Vagina (tissue), 2 donors: ENCODE data around the gene FHIT. TPM values are rescaled to one million over a fixed set of nuclear protein-coding genes. Genes with fewer than 3 reads are reported as not detected.

Experiments
- DNase-seq, 2 donors: peaks; one replicate each; pipeline ENCODE4 v3.0.0-alpha.2; 2017; ENCODE audit errors: extremely low spot score in 2 of 2
- H3K27ac ChIP-seq: fragments of 200-600 bp; sonication (generic); one replicate; pipeline ENCODE4 v1.5.1; 2019
- H3K27me3 ChIP-seq: fragments of 200-600 bp; sonication (generic); one replicate; pipeline ENCODE4 v1.5.1; 2019
- H3K36me3 ChIP-seq, 2 donors: fragments of 200-600 bp; sonication (generic); one replicate each; pipeline ENCODE4 v1.5.1; 2017 to 2019
- H3K4me1 ChIP-seq: fragments of 200-600 bp; sonication (generic); one replicate; pipeline ENCODE4 v1.5.1; 2019
- H3K4me3 ChIP-seq, 2 donors: fragments of 200-600 bp; sonication (generic); 1 replicate in 1 of 2; 2 replicates in 1 of 2; pipeline ENCODE4 v1.5.1; 2016 to 2019
- H3K9me3 ChIP-seq: fragments of 200-600 bp; sonication (generic); one replicate; pipeline ENCODE4 v1.5.1; 2019
- CTCF ChIP-seq, 3 experiments: fragments of 450-650 bp in 2 of 3; fragments of 200-600 bp in 1 of 3; sonication (generic) in 1 of 3; IDR thresholded peaks; one replicate each; pipeline ENCODE4 v1.5.1; 2017 to 2019; ENCODE audit warnings: antibody characterized with exemption in 3 of 3, mild to moderate bottlenecking in 2 of 3, moderate library complexity in 2 of 3
- POLR2A ChIP-seq, 2 donors: fragments of 450-650 bp; IDR thresholded peaks; one replicate each; pipeline ENCODE4 v1.6.1; 2017; ENCODE audit warnings: antibody characterized with exemption in 2 of 2, mild to moderate bottlenecking in 2 of 2, moderate library complexity in 2 of 2
- POLR2AphosphoS5 ChIP-seq, 2 donors: sonication (generic); formaldehyde crosslinking; IDR thresholded peaks; one replicate each; pipeline ENCODE4 v1.9.0; 2017; ENCODE audit warnings: antibody characterized with exemption in 2 of 2, mild to moderate bottlenecking in 2 of 2, low read depth in 1 of 2; ENCODE audit not compliant: insufficient read depth in 1 of 2
- intact Hi-C: fragments of 100-400 bp; cut with DNase I; formaldehyde crosslinking; loops from one replicate; pipeline ENCODE4 v1.15.1; 2023
- total RNA-seq: library from RNA; depleted of rRNA; stranded (reverse); fragments of >200 nt; gene quantifications from one replicate; pipeline ENCODE4 v1.2.3, GENCODE V29; 2016

FHIT gene
- total RNA-seq, 1 donor from 2014 or later: 7.9 TPM

DNA sequence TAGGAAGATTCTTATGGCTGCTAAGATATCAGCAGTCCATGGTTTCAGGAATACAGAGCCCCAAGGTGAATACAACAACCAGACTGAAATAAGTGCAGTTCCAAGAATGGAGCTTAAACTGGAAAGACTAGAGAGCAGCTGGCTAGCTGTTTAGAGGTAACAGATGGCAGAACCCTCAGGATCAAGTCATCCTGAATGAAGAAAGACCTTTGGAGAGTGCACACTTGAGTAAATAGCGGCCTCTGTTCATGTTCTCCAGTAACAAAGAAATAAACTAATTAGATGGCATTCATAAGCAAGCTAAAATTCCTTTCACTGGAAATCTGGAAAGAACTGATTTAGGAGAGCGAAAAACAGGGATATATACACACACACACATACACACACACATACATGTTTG lies 968.4 kb downstream of the FHIT start:
- H3K36me3 ChIP-seq: no peaks in the 10 kb centered on the region
- no peaks in the 10 kb centered on the region for H3K4me1 ChIP-seq
- H3K27ac ChIP-seq: no peak overlapping the region
- DNase-seq: no peak
- H3K9me3 ChIP-seq: no peaks in the 10 kb centered on the region
- intact Hi-C loops: no loop called here
- no peaks in the 10 kb centered on the region for H3K27me3 ChIP-seq
- TF ChIP-seq POLR2AphosphoS5 (IDR thresholded peaks at IDR 0.05; ENCODE audit: insufficient read depth in 1 of 2, low read depth in 1 of 2) (no peak), CTCF (IDR thresholded peaks at IDR 0.05) (no peak), POLR2A (IDR thresholded peaks at IDR 0.05) (no peak)
- no peak overlapping the region for H3K4me3 ChIP-seq

GRCh38 chr3:60281970-60282369 lies 969.3 kb downstream of the FHIT start:
- Histone ChIP-seq H3K27ac (no peak overlapping the region), H3K9me3 (no peaks in the 10 kb centered on the region), H3K4me3 (no peak overlapping the region), H3K36me3 (no peaks in the 10 kb centered on the region), H3K4me1 (no peaks in the 10 kb centered on the region), H3K27me3 (no peaks in the 10 kb centered on the region)
- intact Hi-C loops: no loop called here
- TF ChIP-seq POLR2AphosphoS5 (IDR thresholded peaks at IDR 0.05; ENCODE audit: insufficient read depth in 1 of 2, low read depth in 1 of 2): no peak
- TF ChIP-seq POLR2A (IDR thresholded peaks at IDR 0.05): no peak
- no peak for TF ChIP-seq CTCF (IDR thresholded peaks at IDR 0.05)
- no peak for DNase-seq

DNA sequence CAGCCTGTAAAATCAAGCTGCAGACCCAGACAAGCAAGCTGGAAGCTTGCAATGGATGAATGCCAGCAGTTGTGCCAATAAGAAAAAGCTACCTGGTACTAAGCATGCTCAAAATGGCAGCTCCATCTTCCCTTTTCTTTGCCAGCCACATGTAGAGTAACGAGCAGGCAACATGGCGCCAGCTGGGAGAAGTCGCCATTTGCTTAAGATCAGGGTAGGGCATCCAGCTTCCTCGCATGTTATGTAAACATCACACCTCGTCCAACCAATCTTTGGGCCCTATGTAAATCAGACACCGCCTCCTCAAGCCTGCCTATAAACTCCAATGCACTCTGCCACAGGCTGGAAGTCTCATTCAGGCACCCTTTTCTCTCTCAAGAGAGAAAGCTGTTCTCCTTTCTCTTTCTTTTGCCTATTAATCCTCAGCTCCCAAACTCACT lies 973.9 kb downstream of the FHIT start:
- intact Hi-C loops: no loop called here
- DNase-seq: no peak
- TF ChIP-seq POLR2AphosphoS5 (IDR thresholded peaks at IDR 0.05; ENCODE audit: insufficient read depth in 1 of 2, low read depth in 1 of 2): no peak
- H3K27me3 ChIP-seq: no peaks in the 10 kb centered on the region
- H3K36me3 ChIP-seq: no peaks in the 10 kb centered on the region
- H3K27ac ChIP-seq: no peak overlapping the region
- no peaks in the 10 kb centered on the region for H3K4me1 ChIP-seq
- H3K4me3 ChIP-seq: no peak overlapping the region
- no peaks in the 10 kb centered on the region for H3K9me3 ChIP-seq

DNA sequence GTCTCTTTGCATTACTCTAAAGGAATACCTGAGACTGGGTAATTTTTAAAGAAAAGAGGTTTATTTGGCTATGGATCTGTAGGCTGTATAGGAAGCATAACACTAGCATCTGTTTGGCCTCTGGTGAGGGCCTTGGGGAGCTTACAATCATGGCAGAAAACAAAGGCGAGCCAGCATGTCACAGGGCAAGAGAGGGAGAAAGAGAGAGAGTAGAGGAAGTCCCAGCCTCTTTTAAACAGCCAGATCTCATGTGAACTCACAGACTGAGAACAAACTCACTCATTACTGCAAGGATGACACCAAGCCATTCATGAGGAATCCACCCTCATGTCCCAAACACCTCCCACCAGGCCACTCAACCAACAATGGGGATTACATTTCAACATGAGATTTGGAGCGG lies 974.6 kb downstream of the FHIT start:
- Histone ChIP-seq H3K4me1 (no peaks in the 10 kb centered on the region), H3K9me3 (no peaks in the 10 kb centered on the region), H3K4me3 (no peak overlapping the region), H3K36me3 (no peaks in the 10 kb centered on the region), H3K27ac (no peak overlapping the region), H3K27me3 (no peaks in the 10 kb centered on the region)
- TF ChIP-seq POLR2AphosphoS5 (IDR thresholded peaks at IDR 0.05; ENCODE audit: insufficient read depth in 1 of 2, low read depth in 1 of 2): no peak
- no peak for TF ChIP-seq CTCF (IDR thresholded peaks at IDR 0.05)
- no peak for TF ChIP-seq POLR2A (IDR thresholded peaks at IDR 0.05)
- DNase-seq: no peak
- intact Hi-C loops: no loop called here

DNA sequence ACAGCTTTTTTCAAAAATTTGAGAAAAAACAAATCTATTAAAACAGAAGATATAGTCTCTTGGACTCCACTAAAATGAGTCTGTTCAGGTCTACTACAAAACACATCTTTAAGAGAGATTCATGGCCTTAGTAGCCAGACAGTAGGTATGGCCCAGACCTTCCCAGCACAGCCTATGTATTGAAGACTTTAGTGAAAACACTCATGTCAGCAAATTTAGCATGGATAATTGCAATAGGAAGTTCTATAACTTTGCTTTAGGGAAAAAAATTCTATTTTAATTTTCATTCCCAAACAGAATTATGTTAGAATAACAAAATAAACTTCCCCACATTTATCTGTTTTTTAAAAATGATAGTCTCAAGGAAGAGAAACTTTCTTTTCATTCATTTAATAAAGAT lies 976.6 kb downstream of the FHIT start:
- H3K4me3 ChIP-seq: no peak overlapping the region
- no peaks in the 10 kb centered on the region for H3K4me1 ChIP-seq
- H3K27me3 ChIP-seq: no peaks in the 10 kb centered on the region
- H3K9me3 ChIP-seq: no peaks in the 10 kb centered on the region
- no peak overlapping the region for H3K27ac ChIP-seq
- no peak for DNase-seq
- H3K36me3 ChIP-seq: no peaks in the 10 kb centered on the region
- TF ChIP-seq CTCF (IDR thresholded peaks at IDR 0.05): no peak
- TF ChIP-seq POLR2A (IDR thresholded peaks at IDR 0.05): no peak
- no peak for TF ChIP-seq POLR2AphosphoS5 (IDR thresholded peaks at IDR 0.05; ENCODE audit: insufficient read depth in 1 of 2, low read depth in 1 of 2)
- intact Hi-C loops: no loop called here

GRCh38 chr3:60274098-60274497 lies 977.2 kb downstream of the FHIT start:
- no peaks in the 10 kb centered on the region for H3K9me3 ChIP-seq
- no peak overlapping the region for H3K4me3 ChIP-seq
- intact Hi-C loops: no loop called here
- TF ChIP-seq POLR2AphosphoS5 (IDR thresholded peaks at IDR 0.05; ENCODE audit: insufficient read depth in 1 of 2, low read depth in 1 of 2): no peak
- no peak for TF ChIP-seq POLR2A (IDR thresholded peaks at IDR 0.05)
- no peak for TF ChIP-seq CTCF (IDR thresholded peaks at IDR 0.05)
- no peaks in the 10 kb centered on the region for H3K4me1 ChIP-seq
- DNase-seq: no peak
- H3K27me3 ChIP-seq: no peaks in the 10 kb centered on the region
- H3K36me3 ChIP-seq: no peaks in the 10 kb centered on the region
- no peak overlapping the region for H3K27ac ChIP-seq
